HG03342 (cell line): ENCODE results near the gene PDE4D.

ENCODE experiments used
- ATAC-seq: cut with Tn5 transposase; IDR thresholded peaks from one replicate; pipeline ENCODE4 v1.9.1; 2021; ENCODE audit warnings: mild to moderate bottlenecking, moderate library complexity; ENCODE audit not compliant: unreplicated experiment

PDE4D gene

GRCh38 chr5:59665086-59665831 is 228.3 kb downstream of the PDE4D start:
- ATAC-seq = no peak

GRCh38 chr5:59661954-59662615 is 231.4 kb downstream of the PDE4D start:
- ATAC-seq = peak; percentile 48

- no peak for ATAC-seq
These were observed 232.2 kb downstream of the PDE4D start for GRCh38 chr5:59661311-59661710.

GRCh38 chr5:59660737-59661136 is 232.8 kb downstream of the PDE4D start:
- ATAC-seq = peak; percentile 65

GRCh38 chr5:59656351-59657254 is 236.9 kb downstream of the PDE4D start:
- ATAC-seq = no peak

GRCh38 chr5:59655693-59656309 is 237.7 kb downstream of the PDE4D start:
- no peak for ATAC-seq

- no peak for ATAC-seq
These were observed 238.8 kb downstream of the PDE4D start for GRCh38 chr5:59654691-59655090.

- ATAC-seq = no peak
These were observed 241.1 kb downstream of the PDE4D start for GRCh38 chr5:59652449-59652848.

GRCh38 chr5:59648949-59649921 is 244.3 kb downstream of the PDE4D start:
- no peak for ATAC-seq

GRCh38 chr5:59648038-59648831 is 245.3 kb downstream of the PDE4D start:
- ATAC-seq = no peak

- ATAC-seq = no peak
These were observed 248.1 kb downstream of the PDE4D start for GRCh38 chr5:59645380-59645779.

GRCh38 chr5:59640411-59640810 is 253.1 kb downstream of the PDE4D start:
- ATAC-seq = no peak

GRCh38 chr5:59637884-59638580 is 255.5 kb downstream of the PDE4D start:
- no peak for ATAC-seq

GRCh38 chr5:59629561-59629960 is 264.0 kb downstream of the PDE4D start:
- no peak for ATAC-seq

GRCh38 chr5:59628062-59628828 is 265.3 kb downstream of the PDE4D start:
- ATAC-seq = no peak

- no peak for ATAC-seq
These were observed 268.6 kb downstream of the PDE4D start for GRCh38 chr5:59624898-59625297.

GRCh38 chr5:59622848-59623247 is 270.7 kb downstream of the PDE4D start:
- ATAC-seq = no peak

- no peak for ATAC-seq
These were observed 272.0 kb downstream of the PDE4D start for GRCh38 chr5:59621477-59621876.
